MM.1S (cell line): ENCODE results near the gene AMBRA1.

Experiments
- DNase-seq: peaks from one replicate; pipeline ENCODE4 v3.0.0-alpha.2; 2015
- H2AFZ ChIP-seq: fragments of 300-600 bp; sonication (generic); 2 replicates; pipeline ENCODE4 v1.6.0; 2016; ENCODE audit warnings: antibody characterized with exemption, low read length
- H3F3A ChIP-seq: fragments of 300-600 bp; sonication (generic); 2 replicates; pipeline ENCODE4 v1.6.1; 2016; ENCODE audit warnings: mild to moderate bottlenecking, antibody characterized with exemption, low read length, moderate library complexity, mixed read lengths; ENCODE audit not compliant: insufficient read depth
- H3K27ac ChIP-seq: fragments of 300-600 bp; sonication (generic); 2 replicates; pipeline ENCODE4 v1.5.1; 2016; ENCODE audit warnings: mild to moderate bottlenecking, low read length
- H3K27me3 ChIP-seq: fragments of 300-600 bp; sonication (generic); replicated peaks from 2 replicates; pipeline ENCODE4 v1.6.0; 2016; ENCODE audit warnings: low read length; ENCODE audit not compliant: insufficient read depth
- H3K36me3 ChIP-seq: fragments of 300-600 bp; sonication (generic); replicated peaks from 2 replicates; pipeline ENCODE4 v1.6.1; 2016; ENCODE audit warnings: mild to moderate bottlenecking, low read length, mixed read lengths; ENCODE audit not compliant: insufficient read depth
- H3K4me1 ChIP-seq: fragments of 300-600 bp; sonication (generic); 2 replicates; pipeline ENCODE4 v1.6.1; 2016; ENCODE audit warnings: low read length, mixed read lengths
- H3K4me2 ChIP-seq: fragments of 300-600 bp; sonication (generic); 2 replicates; pipeline ENCODE4 v1.6.0; 2016; ENCODE audit warnings: low read depth, low read length
- H3K4me3 ChIP-seq: fragments of 300-600 bp; sonication (generic); 2 replicates; pipeline ENCODE4 v1.5.1; 2016; ENCODE audit warnings: low read length, mixed read lengths
- H3K79me2 ChIP-seq: fragments of 300-600 bp; sonication (generic); 2 replicates; pipeline ENCODE4 v1.6.1; 2016; ENCODE audit warnings: mixed run types, low read length, mixed read lengths
- H3K9ac ChIP-seq: fragments of 300-600 bp; sonication (generic); 2 replicates; pipeline ENCODE4 v1.6.1; 2016; ENCODE audit warnings: low read length, mixed read lengths
- H3K9me2 ChIP-seq: fragments of 300-600 bp; sonication (generic); replicated peaks from 2 replicates; pipeline ENCODE4 v1.6.1; 2016; ENCODE audit warnings: mild to moderate bottlenecking, low read length, mixed read lengths; ENCODE audit not compliant: insufficient read depth
- H3K9me3 ChIP-seq: fragments of 300-600 bp; sonication (generic); replicated peaks from 2 replicates; pipeline ENCODE4 v1.6.1; 2016; ENCODE audit warnings: mild to moderate bottlenecking, low read length, mixed read lengths; ENCODE audit not compliant: insufficient read depth
- H4K20me1 ChIP-seq: fragments of 300-600 bp; sonication (generic); 2 replicates; pipeline ENCODE4 v1.6.1; 2016; ENCODE audit warnings: mild to moderate bottlenecking, low read length, moderate library complexity, mixed read lengths; ENCODE audit not compliant: insufficient read depth
- CTCF ChIP-seq: fragments of 300-600 bp; sonication (generic); IDR thresholded peaks from 2 replicates; pipeline ENCODE4 v1.5.1; 2016; ENCODE audit warnings: antibody characterized with exemption, low read length, mixed read lengths
- EZH2 ChIP-seq: fragments of 300-600 bp; sonication (generic); optimal IDR thresholded peaks from 2 replicates; pipeline ENCODE3; 2017; ENCODE audit warnings: low read depth, mild to moderate bottlenecking, antibody characterized with exemption, low read length, mixed read lengths
- EZH2phosphoT487 ChIP-seq: fragments of 300-600 bp; sonication (generic); IDR thresholded peaks from 2 replicates; pipeline ENCODE4 v1.6.1; 2018; ENCODE audit warnings: antibody characterized with exemption, low read length

The AMBRA1 gene

DNA sequence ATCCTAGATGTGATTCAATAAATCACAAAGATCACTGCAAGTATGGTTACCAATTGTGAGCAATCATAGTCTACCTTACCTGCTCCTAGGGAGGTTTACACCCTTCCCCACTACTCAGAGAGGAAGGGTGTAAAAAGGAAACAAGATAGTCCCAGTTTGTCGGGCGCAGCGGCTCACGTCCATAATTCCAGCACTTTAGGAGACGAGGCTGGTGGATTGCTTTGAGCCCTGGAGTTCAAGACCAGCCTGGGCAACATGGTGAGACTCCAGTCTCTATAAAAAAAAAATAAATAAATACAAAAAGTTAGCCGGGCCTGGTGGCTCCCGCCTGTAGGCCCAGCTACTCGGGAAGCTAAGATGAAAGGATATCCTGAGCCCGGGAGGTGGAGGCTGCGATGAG lies 962 bp upstream of the AMBRA1 start:
- no peak for DNase-seq
- no peaks in the 10 kb centered on the region for H4K20me1 ChIP-seq
- peak overlapping the region; percentile 65 for H3K4me2 ChIP-seq
- peak overlapping the region; percentile 99 for H2AFZ ChIP-seq
- H3K27me3 ChIP-seq: no peaks in the 10 kb centered on the region
- H3K9ac ChIP-seq: no peak overlapping the region
- peaks cover 6% of the 10 kb centered on the region; the same call in 1 of the 2 replicates for H3K4me1 ChIP-seq
- H3K79me2 ChIP-seq: peaks cover 41% of the 10 kb centered on the region
- H3F3A ChIP-seq: no peaks in the 10 kb centered on the region
- no peaks in the 10 kb centered on the region for H3K9me2 ChIP-seq
- no peaks in the 10 kb centered on the region for H3K36me3 ChIP-seq
- no peak overlapping the region for H3K27ac ChIP-seq
- H3K9me3 ChIP-seq: no peaks in the 10 kb centered on the region
- H3K4me3 ChIP-seq: no peak overlapping the region
- TF ChIP-seq CTCF (no peak), EZH2 (no peak), EZH2phosphoT487 (no peak)

GRCh38 chr11:46594374-46594700 lies 514 bp upstream of the AMBRA1 start:
- peak overlapping the region; percentile 85 for H3K4me3 ChIP-seq
- no peaks in the 10 kb centered on the region for H3K9me3 ChIP-seq
- peaks cover 6% of the 10 kb centered on the region; the same call in 1 of the 2 replicates for H3K4me1 ChIP-seq
- no peaks in the 10 kb centered on the region; the same call in 1 of the 2 replicates for H4K20me1 ChIP-seq
- H3K36me3 ChIP-seq: no peaks in the 10 kb centered on the region
- H2AFZ ChIP-seq: peak overlapping the region; percentile 99
- H3K79me2 ChIP-seq: peaks cover 46% of the 10 kb centered on the region
- H3K9me2 ChIP-seq: no peaks in the 10 kb centered on the region
- no peaks in the 10 kb centered on the region for H3K27me3 ChIP-seq
- H3K4me2 ChIP-seq: peak overlapping the region; percentile 65
- no peaks in the 10 kb centered on the region for H3F3A ChIP-seq
- TF ChIP-seq CTCF: no peak
- TF ChIP-seq EZH2phosphoT487: no peak
- no peak for TF ChIP-seq EZH2
- peak overlapping the region; percentile 74; the same call in 1 of the 2 replicates for H3K9ac ChIP-seq
- no peak for DNase-seq
- peak overlapping the region; percentile 26; the same call in 1 of the 2 replicates for H3K27ac ChIP-seq

DNA sequence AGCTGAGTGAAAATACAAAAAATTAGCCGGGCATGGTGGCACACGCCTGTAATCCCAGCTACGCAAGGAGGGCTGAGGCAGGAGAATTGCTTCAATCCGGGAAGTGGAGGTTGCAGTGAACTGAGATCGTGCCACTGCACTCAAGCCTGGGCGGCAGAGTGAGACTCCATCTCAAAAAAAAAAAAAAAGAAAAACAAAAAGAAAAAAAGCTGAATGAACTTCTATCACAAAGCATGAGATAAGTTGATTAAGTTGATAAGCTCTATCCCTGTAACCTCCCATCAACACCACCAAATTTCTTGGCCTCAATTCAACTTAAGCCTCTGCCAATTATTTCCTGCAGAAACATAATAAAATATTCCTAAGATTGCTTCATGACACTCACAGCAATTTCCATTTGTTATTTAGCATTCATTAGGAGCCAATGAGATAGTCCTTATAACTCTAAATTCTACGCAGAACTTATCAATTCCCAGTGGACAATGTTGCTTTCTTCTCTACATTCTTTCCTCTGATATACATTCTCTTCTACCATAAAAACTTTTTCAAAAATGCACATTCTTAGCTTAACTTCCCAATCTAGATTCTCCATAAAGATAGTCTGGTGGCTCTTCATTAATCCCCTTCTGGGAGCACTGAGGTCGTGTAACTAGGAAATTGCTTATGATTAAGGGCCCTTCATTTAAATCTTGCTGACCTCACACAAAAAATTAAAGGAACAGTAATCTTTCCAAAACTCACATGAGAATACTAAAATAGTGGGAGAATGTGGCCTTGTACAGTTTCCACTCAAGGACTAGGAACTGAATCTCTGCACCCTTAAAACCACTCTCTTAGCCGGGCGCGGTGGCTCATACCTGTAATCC lies 2.9 kb downstream of the AMBRA1 start:
- Histone ChIP-seq H3K4me1 (peaks cover 6% of the 10 kb centered on the region; the same call in 1 of the 2 replicates), H3K9ac (no peak overlapping the region), H3K9me3 (no peaks in the 10 kb centered on the region), H3F3A (no peaks in the 10 kb centered on the region), H3K36me3 (no peaks in the 10 kb centered on the region), H4K20me1 (no peaks in the 10 kb centered on the region; the same call in 1 of the 2 replicates), H3K4me3 (no peak overlapping the region), H3K9me2 (no peaks in the 10 kb centered on the region), H2AFZ (no peak overlapping the region), H3K79me2 (peaks cover 78% of the 10 kb centered on the region), H3K4me2 (no peak overlapping the region), H3K27ac (no peak overlapping the region), H3K27me3 (no peaks in the 10 kb centered on the region)
- DNase-seq: no peak
- TF ChIP-seq EZH2phosphoT487 (no peak), EZH2 (no peak), CTCF (no peak)
